HL-60 (cell line): ENCODE measurements around the gene FAM47E.

ENCODE experiments used
- CTCF ChIP-seq: IDR thresholded peaks from one replicate; pipeline ENCODE4 v1.5.1; 2011; ENCODE audit warnings: low read length, control low read depth, inconsistent platforms; ENCODE audit not compliant: insufficient read depth
- GABPA ChIP-seq: IDR thresholded peaks from 2 replicates; pipeline ENCODE4 v1.6.1; 2012; ENCODE audit warnings: low read depth
- POLR2AphosphoS5 ChIP-seq: IDR thresholded peaks from 2 replicates; pipeline ENCODE4 v1.6.1; 2012; ENCODE audit warnings: low read depth
- REST ChIP-seq: IDR thresholded peaks from 2 replicates; pipeline ENCODE4 v1.6.1; 2012; ENCODE audit warnings: low read depth; ENCODE audit not compliant: insufficient replicate concordance
- SPI1 ChIP-seq: IDR thresholded peaks from 2 replicates; pipeline ENCODE4 v1.6.1; 2012; ENCODE audit warnings: low read depth, mild to moderate bottlenecking, borderline replicate concordance

- TF ChIP-seq CTCF (no peak), POLR2AphosphoS5 (peak; percentile 44; the same call in 1 of the 2 replicates), REST (no peak), GABPA (no peak), SPI1 (no peak)
Measured at GRCh38 chr4:76305971-76306881, 54.7 kb downstream of the FAM47E start, which contains the start of gene STBD1.
